ENCODE measurements around the gene RPS29.
"Not testable (repeated sequence)": the region's sequence is repeated elsewhere in the genome, so short reads cannot be mapped to it uniquely, and the experiment has no call there.

Gene RPS29

DNA sequence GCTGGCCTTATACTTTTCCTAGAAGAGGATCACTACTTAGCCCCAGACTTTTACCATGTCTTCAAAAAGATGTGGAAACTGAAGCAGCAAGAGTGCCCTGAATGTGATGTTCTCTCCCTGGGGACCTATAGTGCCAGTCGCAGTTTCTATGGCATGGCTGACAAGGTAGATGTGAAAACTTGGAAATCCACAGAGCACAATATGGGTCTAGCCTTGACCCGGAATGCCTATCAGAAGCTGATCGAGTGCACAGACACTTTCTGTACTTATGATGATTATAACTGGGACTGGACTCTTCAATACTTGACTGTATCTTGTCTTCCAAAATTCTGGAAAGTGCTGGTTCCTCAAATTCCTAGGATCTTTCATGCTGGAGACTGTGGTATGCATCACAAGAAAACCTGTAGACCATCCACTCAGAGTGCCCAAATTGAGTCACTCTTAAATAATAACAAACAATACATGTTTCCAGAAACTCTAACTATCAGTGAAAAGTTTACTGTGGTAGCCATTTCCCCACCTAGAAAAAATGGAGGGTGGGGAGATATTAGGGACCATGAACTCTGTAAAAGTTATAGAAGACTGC, 35.9 kb upstream of the RPS29 start:
- TF ChIP-seq, protein P1, sequence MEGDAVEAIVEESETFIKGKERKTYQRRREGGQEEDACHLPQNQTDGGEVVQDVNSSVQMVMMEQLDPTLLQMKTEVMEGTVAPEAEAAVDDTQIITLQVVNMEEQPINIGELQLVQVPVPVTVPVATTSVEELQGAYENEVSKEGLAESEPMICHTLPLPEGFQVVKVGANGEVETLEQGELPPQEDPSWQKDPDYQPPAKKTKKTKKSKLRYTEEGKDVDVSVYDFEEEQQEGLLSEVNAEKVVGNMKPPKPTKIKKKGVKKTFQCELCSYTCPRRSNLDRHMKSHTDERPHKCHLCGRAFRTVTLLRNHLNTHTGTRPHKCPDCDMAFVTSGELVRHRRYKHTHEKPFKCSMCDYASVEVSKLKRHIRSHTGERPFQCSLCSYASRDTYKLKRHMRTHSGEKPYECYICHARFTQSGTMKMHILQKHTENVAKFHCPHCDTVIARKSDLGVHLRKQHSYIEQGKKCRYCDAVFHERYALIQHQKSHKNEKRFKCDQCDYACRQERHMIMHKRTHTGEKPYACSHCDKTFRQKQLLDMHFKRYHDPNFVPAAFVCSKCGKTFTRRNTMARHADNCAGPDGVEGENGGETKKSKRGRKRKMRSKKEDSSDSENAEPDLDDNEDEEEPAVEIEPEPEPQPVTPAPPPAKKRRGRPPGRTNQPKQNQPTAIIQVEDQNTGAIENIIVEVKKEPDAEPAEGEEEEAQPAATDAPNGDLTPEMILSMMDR (IDR thresholded peaks at IDR 0.05; ENCODE audit: insufficient read depth, low read depth, low read length, missing control alignments) = no peak
- no peak for DNase-seq (ENCODE audit: low read depth)
- H3K4me3 ChIP-seq (ENCODE audit: low read depth, low read length) = peak overlapping the region; percentile 98

DNA sequence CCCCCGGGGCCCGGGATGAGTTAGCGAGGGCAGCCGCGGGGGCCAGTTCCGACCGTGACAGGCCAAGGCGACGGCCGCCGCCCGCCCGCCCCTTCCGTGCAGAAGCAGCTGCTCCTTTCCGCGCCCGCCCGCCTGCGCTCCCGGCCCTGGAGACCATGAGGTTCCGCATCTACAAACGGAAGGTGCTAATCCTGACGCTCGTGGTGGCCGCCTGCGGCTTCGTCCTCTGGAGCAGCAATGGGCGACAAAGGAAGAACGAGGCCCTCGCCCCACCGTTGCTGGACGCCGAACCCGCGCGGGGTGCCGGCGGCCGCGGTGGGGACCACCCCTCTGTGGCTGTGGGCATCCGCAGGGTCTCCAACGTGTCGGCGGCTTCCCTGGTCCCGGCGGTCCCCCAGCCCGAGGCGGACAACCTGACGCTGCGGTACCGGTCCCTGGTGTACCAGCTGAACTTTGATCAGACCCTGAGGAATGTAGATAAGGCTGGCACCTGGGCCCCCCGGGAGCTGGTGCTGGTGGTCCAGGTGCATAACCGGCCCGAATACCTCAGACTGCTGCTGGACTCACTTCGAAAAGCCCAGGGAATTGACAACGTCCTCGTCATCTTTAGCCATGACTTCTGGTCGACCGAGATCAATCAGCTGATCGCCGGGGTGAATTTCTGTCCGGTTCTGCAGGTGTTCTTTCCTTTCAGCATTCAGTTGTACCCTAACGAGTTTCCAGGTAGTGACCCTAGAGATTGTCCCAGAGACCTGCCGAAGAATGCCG, 35.1 kb upstream of the RPS29 start:
- peak; percentile 86 for DNase-seq (ENCODE audit: low read depth)
- peak overlapping the region; percentile 98 for H3K4me3 ChIP-seq (ENCODE audit: low read depth, low read length)
- TF ChIP-seq, protein P1 (IDR thresholded peaks at IDR 0.05; ENCODE audit: insufficient read depth, low read depth, low read length, missing control alignments) = no peak

DNA sequence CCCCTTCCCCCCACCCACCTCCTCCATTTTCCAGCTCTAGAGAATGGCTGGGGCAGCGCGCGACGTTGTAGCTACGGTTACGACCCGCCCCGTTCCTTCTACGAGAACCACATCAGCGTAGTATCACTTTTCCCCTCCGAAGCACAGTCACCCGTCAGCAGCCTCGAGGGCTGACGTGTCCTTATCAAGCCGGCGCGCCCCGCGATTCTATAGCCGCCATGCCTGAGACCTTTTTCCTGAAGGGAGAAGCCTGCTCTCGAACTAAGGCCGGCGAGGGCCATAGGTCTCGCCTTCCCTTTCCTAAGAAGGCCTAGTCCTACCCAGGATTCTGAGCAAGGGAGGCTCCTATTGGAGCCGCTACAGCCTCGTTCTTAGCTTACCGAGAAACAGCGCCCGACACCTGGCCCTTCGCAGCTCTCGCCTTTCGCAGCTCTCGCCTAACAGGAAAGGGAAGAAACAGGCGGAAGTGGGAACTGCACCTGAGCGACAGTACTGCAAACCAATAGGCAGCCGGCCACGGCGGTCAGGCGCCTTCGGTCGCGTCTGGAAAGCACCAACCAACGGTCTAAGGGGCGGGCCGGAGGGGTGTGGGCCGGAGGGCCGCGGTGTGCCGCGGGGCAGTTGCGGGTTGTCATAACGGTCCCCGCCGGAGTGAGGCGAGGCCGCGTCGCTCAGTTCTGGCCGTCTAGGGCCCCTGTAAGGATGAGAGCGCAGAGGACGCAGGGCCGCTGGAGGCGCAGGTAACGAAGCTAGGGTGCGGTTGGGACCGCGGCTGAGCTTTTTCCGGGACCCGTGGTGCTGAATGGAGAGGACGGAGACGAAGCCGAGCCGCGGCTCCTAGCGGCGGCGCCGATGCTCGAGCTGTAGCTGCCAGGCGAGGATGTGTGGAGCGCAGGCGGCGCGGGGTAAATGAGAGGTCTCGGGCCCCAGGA, 34.3 kb upstream of the RPS29 start, which contains the start of the genes MGAT2 and RPL36AL:
Gene MGAT2, plus strand, starts transcription at position 618 of the 932 bp plus-strand sequence. CDS start 470 bp downstream, outside the sequence.
Gene RPL36AL, minus strand, starts transcription at position 445 of the 932 bp plus-strand sequence. CDS start 1,522 bp downstream, outside the sequence.
- peak within 1 kb of the TSS; percentile 98 for H3K4me3 ChIP-seq (ENCODE audit: low read depth, low read length)
- peak; percentile 99 for DNase-seq (ENCODE audit: low read depth)
- TF ChIP-seq, protein P1 (IDR thresholded peaks at IDR 0.05; ENCODE audit: insufficient read depth, low read depth, low read length, missing control alignments) = no peak

DNA sequence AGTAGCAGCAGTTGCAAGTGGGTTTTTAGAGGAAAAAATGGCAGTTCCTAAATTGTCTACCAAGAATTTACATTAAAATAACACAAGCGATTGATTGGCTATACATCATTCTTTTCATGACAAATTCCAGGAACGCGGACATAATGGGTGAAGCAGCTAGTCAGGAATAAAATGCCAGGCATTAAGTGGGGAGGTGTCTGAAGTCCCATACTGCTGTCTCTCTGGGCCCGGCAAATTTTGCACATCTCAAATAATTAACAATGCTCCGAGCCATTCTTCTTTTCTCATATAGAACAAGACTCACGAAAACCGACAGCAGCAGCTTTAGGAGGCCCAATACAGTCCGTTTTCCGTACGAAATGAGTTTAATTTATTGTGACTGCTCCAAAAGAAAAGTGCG, 33.5 kb upstream of the RPS29 start:
- H3K4me3 ChIP-seq (ENCODE audit: low read depth, low read length) = peak overlapping the region; percentile 98
- TF ChIP-seq, protein P1 (IDR thresholded peaks at IDR 0.05; ENCODE audit: insufficient read depth, low read depth, low read length, missing control alignments) = no peak
- DNase-seq (ENCODE audit: low read depth) = no peak

DNA sequence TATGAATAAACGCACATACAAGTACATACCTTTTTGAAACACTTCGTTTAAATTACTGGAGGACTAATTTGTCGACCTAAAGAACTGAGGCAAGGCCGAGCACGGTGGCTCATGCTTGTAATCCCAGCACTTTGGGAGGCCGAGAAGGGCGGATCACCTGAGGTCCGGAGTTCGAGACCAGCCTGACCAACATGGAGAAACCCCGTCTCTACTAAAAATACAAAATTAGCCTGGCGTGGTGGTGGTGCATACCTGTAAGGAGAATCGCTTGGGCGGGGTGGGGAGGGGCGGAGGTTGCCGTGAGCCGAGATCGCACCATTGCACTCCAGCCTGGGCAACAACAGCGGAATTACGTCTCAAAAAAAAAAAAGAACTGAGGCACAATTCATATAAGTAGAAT, 33.1 kb upstream of the RPS29 start:
- peak overlapping the region; percentile 98 for H3K4me3 ChIP-seq (ENCODE audit: low read depth, low read length)
- DNase-seq (ENCODE audit: low read depth) = not testable (repeated sequence)

DNA sequence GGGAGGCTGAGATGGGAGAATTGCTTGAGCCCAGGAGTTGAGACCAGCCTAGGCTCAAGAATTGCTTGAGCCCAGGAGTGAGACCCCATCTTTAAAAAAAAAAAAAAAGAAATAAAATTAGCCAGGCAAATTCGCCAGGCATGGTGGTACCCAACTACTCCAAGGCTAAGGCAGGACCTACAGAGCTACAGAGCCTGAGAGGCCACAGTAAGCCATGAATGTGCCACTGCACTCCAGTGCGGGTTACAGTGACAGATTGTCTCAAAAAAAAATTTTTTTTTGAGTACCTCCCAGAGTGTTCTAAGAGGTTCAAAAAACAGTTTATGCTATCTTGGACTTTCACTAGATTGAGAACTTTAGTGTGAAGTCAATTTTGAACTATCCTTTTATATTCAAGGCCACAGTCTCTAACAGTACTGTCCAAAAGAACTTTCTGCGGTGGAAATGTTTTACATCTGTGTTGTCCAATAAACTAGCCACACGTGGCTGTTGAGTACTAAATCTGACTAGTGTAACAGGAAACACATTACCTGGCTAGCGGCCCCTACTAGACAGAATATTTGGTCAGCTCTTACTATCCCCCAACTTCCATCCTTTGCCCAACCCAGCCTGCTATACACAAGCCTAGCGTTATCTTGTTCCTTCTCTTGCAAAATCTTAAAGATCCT, 31.8 kb upstream of the RPS29 start:
- no peak for DNase-seq (ENCODE audit: low read depth)
- TF ChIP-seq, protein P1 (IDR thresholded peaks at IDR 0.05; ENCODE audit: insufficient read depth, low read depth, low read length, missing control alignments) = no peak
- H3K4me3 ChIP-seq (ENCODE audit: low read depth, low read length) = peak overlapping the region; percentile 98; the same call in 1 of the 2 replicates

Data from GM12865 (cell line).